A549 (cell line): Measurements from ENCODE around the gene RBM11. TPM values are rescaled to one million over a fixed set of nuclear protein-coding genes. Genes with fewer than 3 reads are reported as not detected.

Experiments
- ATAC-seq, 2 experiments: fragments of 200-7000 bp in 1 of 2; fragments of >200 bp in 1 of 2; cut with Nextera tagmentation in 1 of 2; cut with Tn5 transposase in 1 of 2; 3 replicates each; pipeline versions ENCODE4 v1.8.0 to v1.9.1; 2018 to 2020; ENCODE audit warnings: mild to moderate bottlenecking in 1 of 2, moderate library complexity in 1 of 2
- CTCF ChIA-PET: fragments of 300-600 bp; sonication (Branson Sonifier 250); formaldehyde crosslinking; extraction: SDS; loops from one replicate; lab custom pipeline; 2021; ENCODE audit warnings: antibody characterized with exemption, inconsistent platforms; lab: Yijun Ruan, JAX
- POLR2A ChIA-PET: fragments of 350-600 bp; formaldehyde crosslinking; extraction: SDS; loops from one replicate; lab custom pipeline; 2021; ENCODE audit warnings: antibody characterized with exemption, inconsistent platforms; lab: Yijun Ruan, JAX
- DNase-seq, 2 experiments: peaks; one replicate each; pipeline versions ENCODE4 v3.0.0 to v3.0.0-alpha.2; 2011 to 2016; ENCODE audit warnings: low read depth in 1 of 2, low spot score in 1 of 2
- FAIRE-seq: peaks from 2 replicates; lab custom pipeline; 2011; peaks lifted over from hg19 to GRCh38; lab: Jason Lieb, UNC
- H3K27ac ChIP-seq, 2 experiments: fragments of >200 bp; sonication (Bioruptor Twin); formaldehyde crosslinking; 3 replicates each; pipeline ENCODE4 v1.5.1; 2016 to 2017
- H3K4me1 ChIP-seq: fragments of >200 bp; sonication (Bioruptor Twin); formaldehyde crosslinking; 3 replicates; pipeline ENCODE4 v1.6.1; 2016
- H3K4me2 ChIP-seq: fragments of >200 bp; sonication (Bioruptor Twin); formaldehyde crosslinking; 3 replicates; pipeline ENCODE4 v1.6.1; 2016
- H3K4me3 ChIP-seq: fragments of >200 bp; sonication (Bioruptor Twin); formaldehyde crosslinking; 3 replicates; pipeline ENCODE4 v1.5.1; 2016
- H3K9me3 ChIP-seq: fragments of >200 bp; sonication (Bioruptor Twin); formaldehyde crosslinking; 3 replicates; pipeline ENCODE4 v1.6.1; 2016
- CEBPB ChIP-seq, 2 experiments: fragments of >200 bp in 1 of 2; sonication (Bioruptor Twin) in 1 of 2; formaldehyde crosslinking in 1 of 2; IDR thresholded peaks; 2 replicates each; pipeline ENCODE4 v1.6.1; 2012 to 2016
- CHD2 ChIP-seq: fragments of 150-350 bp; IDR thresholded peaks from 2 replicates; pipeline ENCODE4 v1.6.1; 2014; ENCODE audit warnings: low read length; ENCODE audit not compliant: partially characterized antibody
- CHD4 ChIP-seq: fragments of 200-600 bp; sonication (generic); IDR thresholded peaks from 2 replicates; pipeline ENCODE4 v1.6.1; 2016; ENCODE audit warnings: antibody characterized with exemption, mild to moderate bottlenecking, borderline replicate concordance
- EHF ChIP-seq: fragments of 250-450 bp; sonication (Bioruptor Pico); IDR thresholded peaks from 2 replicates; pipeline ENCODE4 v1.5.0; 2020; ENCODE audit warnings: mild to moderate bottlenecking
- EHMT2 ChIP-seq: fragments of 200-600 bp; sonication (generic); IDR thresholded peaks from 2 replicates; pipeline ENCODE4 v1.6.1; 2016; ENCODE audit warnings: antibody characterized with exemption, low read depth, mild to moderate bottlenecking, moderate library complexity
- EP300 ChIP-seq, 2 experiments: fragments of >200 bp; sonication (Bioruptor Twin); formaldehyde crosslinking; IDR thresholded peaks; 2 replicates in 1 of 2; 3 replicates in 1 of 2; pipeline ENCODE4 v1.6.1; 2016 to 2017
- FOSL2 ChIP-seq, 2 experiments: fragments of 450-650 bp in 1 of 2; fragments of >200 bp in 1 of 2; sonication (Bioruptor Twin) in 1 of 2; formaldehyde crosslinking; IDR thresholded peaks; 2 replicates each; pipeline versions ENCODE4 v1.5.0 to v1.6.1; 2016 to 2020; ENCODE audit warnings: mild to moderate bottlenecking in 1 of 2, moderate library complexity in 1 of 2
- FOXS1 ChIP-seq: fragments of 250-450 bp; sonication (Bioruptor Pico); IDR thresholded peaks from 2 replicates; pipeline ENCODE4 v1.5.0; 2020; ENCODE audit warnings: mild to moderate bottlenecking, moderate library complexity
- GATA3 ChIP-seq: IDR thresholded peaks from 2 replicates; pipeline ENCODE4 v1.6.1; 2012; ENCODE audit warnings: borderline replicate concordance
- HDAC2 ChIP-seq: fragments of 200-600 bp; sonication (generic); IDR thresholded peaks from 2 replicates; pipeline ENCODE4 v1.6.1; 2016
- HEYL ChIP-seq: fragments of 250-450 bp; sonication (Bioruptor Pico); IDR thresholded peaks from 2 replicates; pipeline ENCODE4 v1.8.0; 2021; ENCODE audit warnings: mild to moderate bottlenecking, moderate library complexity
- JUN ChIP-seq, 2 experiments: fragments of >200 bp; sonication (Bioruptor Twin); formaldehyde crosslinking; IDR thresholded peaks; 2 replicates in 1 of 2; 3 replicates in 1 of 2; pipeline ENCODE4 v1.6.1; 2016 to 2017
- KDM1A ChIP-seq: fragments of 200-600 bp; sonication (generic); IDR thresholded peaks from 2 replicates; pipeline ENCODE4 v1.6.1; 2016; ENCODE audit warnings: low read depth, mild to moderate bottlenecking
- MAFK ChIP-seq: fragments of 450-650 bp; IDR thresholded peaks from 2 replicates; pipeline ENCODE4 v1.6.1; 2014; ENCODE audit not compliant: partially characterized antibody
- MAZ ChIP-seq: fragments of 150-350 bp; IDR thresholded peaks from 2 replicates; pipeline ENCODE4 v1.6.1; 2014; ENCODE audit warnings: antibody characterized with exemption, low read depth, low read length, borderline replicate concordance
- MYC ChIP-seq: IDR thresholded peaks from 2 replicates; pipeline ENCODE4 v1.6.1; 2012; ENCODE audit warnings: mild to moderate bottlenecking, inconsistent platforms, low read length, improper control_type of control experiment, borderline replicate concordance
- NPAS2 ChIP-seq: fragments of 250-450 bp; sonication (Bioruptor Pico); IDR thresholded peaks from 2 replicates; pipeline ENCODE4 v1.8.0; 2022; ENCODE audit warnings: mild to moderate bottlenecking, moderate library complexity, borderline replicate concordance
- POLR2AphosphoS2 ChIP-seq: conservative IDR thresholded peaks from 2 replicates; pipeline ENCODE4 v1.6.1; 2012; ENCODE audit warnings: low read length, improper control_type of control experiment, inconsistent platforms
- RAD21 ChIP-seq, 2 experiments: fragments of >200 bp in 1 of 2; sonication (Bioruptor Twin) in 1 of 2; formaldehyde crosslinking in 1 of 2; IDR thresholded peaks in 1 of 2; conservative IDR thresholded peaks in 1 of 2; 2 replicates in 1 of 2; 3 replicates in 1 of 2; pipeline ENCODE4 v1.6.1; 2012 to 2018; ENCODE audit warnings: inconsistent platforms in 1 of 2
- RFX5 ChIP-seq: fragments of 450-650 bp; IDR thresholded peaks from 2 replicates; pipeline ENCODE4 v1.7.1; 2014; ENCODE audit warnings: antibody characterized with exemption, mild to moderate bottlenecking, moderate library complexity
- RNF2 ChIP-seq: fragments of 200-600 bp; sonication (generic); IDR thresholded peaks from 2 replicates; pipeline ENCODE4 v1.6.1; 2016; ENCODE audit warnings: low read depth, mild to moderate bottlenecking, antibody characterized with exemption, moderate library complexity, borderline replicate concordance
- SREBF2 ChIP-seq: fragments of 450-650 bp; IDR thresholded peaks from 2 replicates; pipeline ENCODE4 v1.6.1; 2014; ENCODE audit warnings: mild to moderate bottlenecking, moderate library complexity
- ZC3H11A ChIP-seq: fragments of 450-650 bp; IDR thresholded peaks from 2 replicates; pipeline ENCODE4 v1.6.1; 2014; ENCODE audit warnings: antibody characterized with exemption, mild to moderate bottlenecking
- ZNF302 ChIP-seq: fragments of 250-450 bp; sonication (Bioruptor Pico); IDR thresholded peaks from 2 replicates; pipeline ENCODE4 v1.9.0; 2021; ENCODE audit warnings: inconsistent platforms, mild to moderate bottlenecking, moderate library complexity
- ZSCAN20 ChIP-seq: fragments of 250-450 bp; sonication (Bioruptor Pico); IDR thresholded peaks from 2 replicates; pipeline ENCODE4 v1.8.0; 2022; ENCODE audit warnings: mild to moderate bottlenecking, moderate library complexity
- WGBS: methylation state at CpG from one replicate; pipeline ENCODE4 v1.1.6; 2017; ENCODE audit errors: missing lambda C conversion rate; 5-methylcytosine and 5-hydroxymethylcytosine counted together
- polyA plus RNA-seq, 4 experiments: library from polyadenylated mRNA; depleted of rRNA in 3 of 4; stranded (reverse); fragments of >200 nt; fragmentation: RNase III in 1 of 4; extraction: RNeasy Plus Mini Kit Qiagen cat#74134 plus additional on column Dnase treatment in 1 of 4; gene quantifications; 2 replicates in 3 of 4; 3 replicates in 1 of 4; pipeline ENCODE4 v1.2.3, GENCODE V29; 2011 to 2017
- TF ChIP-seq, protein P1 (sequence below): fragments of 250-450 bp; sonication (Bioruptor Pico); IDR thresholded peaks from 2 replicates; pipeline ENCODE4 v1.5.0; 2020; ENCODE audit warnings: low read depth, mild to moderate bottlenecking, moderate library complexity
- TF ChIP-seq, protein P2 (sequence below): IDR thresholded peaks from 2 replicates; pipeline ENCODE4 v1.6.1; 2012; ENCODE audit warnings: low read depth, borderline replicate concordance
- TF ChIP-seq, protein P3 (sequence below): fragments of 450-650 bp; IDR thresholded peaks from 2 replicates; pipeline ENCODE4 v1.6.1; 2014; ENCODE audit warnings: antibody characterized with exemption

RBM11 gene
- polyA plus RNA-seq, 2 of the 4 experiments (the other 2 are of a cell fraction), result 0.19 TPM; not detected in 1

DNA sequence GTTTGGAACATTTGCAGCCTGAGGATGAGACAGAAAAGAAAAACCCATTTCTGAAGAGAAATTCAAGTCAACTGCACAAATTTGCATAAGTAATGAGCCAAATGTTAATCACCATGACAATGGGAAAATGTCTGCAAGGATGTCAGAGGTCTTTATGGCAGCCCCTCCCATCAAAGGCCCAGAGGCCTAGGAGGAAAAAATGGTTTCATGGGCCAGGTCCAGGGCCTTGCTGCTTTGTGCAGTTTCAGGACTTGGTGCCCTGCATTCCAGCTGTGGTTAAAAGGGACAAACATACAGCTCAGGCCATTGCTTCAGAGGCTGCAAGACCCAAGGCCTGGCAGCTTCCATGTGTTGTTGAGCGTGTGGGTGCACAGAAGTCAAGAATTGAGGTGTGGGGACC is 13.4 kb downstream of the RBM11 start:
- FAIRE-seq (no peak), ATAC-seq (no peak), DNase-seq (no peak)
- no peaks in the 10 kb centered on the region for H3K4me1 ChIP-seq
- no peak overlapping the region for H3K4me2 ChIP-seq
- H3K4me3 ChIP-seq, result no peak overlapping the region
- no peak overlapping the region for H3K27ac ChIP-seq
- H3K9me3 ChIP-seq, result no peaks in the 10 kb centered on the region
- CTCF ChIA-PET, result no interaction called here
- no peak for TF ChIP-seq RAD21 (conservative IDR thresholded peaks at IDR 0.05 in 1 of 2, IDR thresholded peaks at IDR 0.05 in 1 of 2)
- TF ChIP-seq ZNF302 (CRISPR knock-in tag), result no peak
- TF ChIP-seq EP300 (IDR thresholded peaks at IDR 0.05), result no peak
- no peak for TF ChIP-seq CHD2
- TF ChIP-seq POLR2AphosphoS2, result no peak
- no peak for TF ChIP-seq HEYL (CRISPR knock-in tag)
- TF ChIP-seq RNF2, result no peak
- no peak for TF ChIP-seq RFX5
- TF ChIP-seq JUN (IDR thresholded peaks at IDR 0.05), result no peak
- TF ChIP-seq, protein P1, sequence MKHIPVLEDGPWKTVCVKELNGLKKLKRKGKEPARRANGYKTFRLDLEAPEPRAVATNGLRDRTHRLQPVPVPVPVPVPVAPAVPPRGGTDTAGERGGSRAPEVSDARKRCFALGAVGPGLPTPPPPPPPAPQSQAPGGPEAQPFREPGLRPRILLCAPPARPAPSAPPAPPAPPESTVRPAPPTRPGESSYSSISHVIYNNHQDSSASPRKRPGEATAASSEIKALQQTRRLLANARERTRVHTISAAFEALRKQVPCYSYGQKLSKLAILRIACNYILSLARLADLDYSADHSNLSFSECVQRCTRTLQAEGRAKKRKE (CRISPR knock-in tag), result no peak
- 9% methylated on average over 1 of the region's 1 CpG for WGBS
- POLR2A ChIA-PET, result no interaction called here

DNA sequence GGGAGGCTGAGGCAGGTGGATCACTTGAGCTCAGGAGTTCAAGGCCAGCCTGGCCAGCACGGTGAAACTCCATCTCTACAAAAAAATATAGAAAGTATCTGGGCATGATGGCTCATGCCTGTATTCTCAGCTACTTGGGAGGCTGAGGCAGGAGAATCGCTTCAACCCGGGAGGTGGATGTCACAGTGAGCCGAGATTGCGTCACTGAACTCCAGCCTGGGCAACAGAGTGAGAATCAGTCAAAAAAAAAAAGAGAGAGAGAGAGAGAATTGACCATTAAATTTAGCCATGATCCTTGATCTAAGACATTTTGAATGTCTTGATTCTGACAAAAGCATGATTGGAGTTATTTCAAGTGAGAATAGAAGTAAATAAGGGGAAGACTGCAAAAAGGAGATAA is 19.1 kb downstream of the RBM11 start:
- FAIRE-seq (no peak), DNase-seq (no peak), ATAC-seq (no peak)
- TF ChIP-seq CHD2 (no peak), EP300 (IDR thresholded peaks at IDR 0.05) (no peak), ZC3H11A (no peak)
- CTCF ChIA-PET, result no interaction called here
- H3K4me1 ChIP-seq, result no peaks in the 10 kb centered on the region
- no peak overlapping the region for H3K4me3 ChIP-seq
- H3K27ac ChIP-seq, result no peak overlapping the region
- 0% methylated on average over 4 of the region's 5 CpGs for WGBS
- POLR2A ChIA-PET, result no interaction called here
- H3K9me3 ChIP-seq, result no peaks in the 10 kb centered on the region
- no peak overlapping the region for H3K4me2 ChIP-seq

DNA sequence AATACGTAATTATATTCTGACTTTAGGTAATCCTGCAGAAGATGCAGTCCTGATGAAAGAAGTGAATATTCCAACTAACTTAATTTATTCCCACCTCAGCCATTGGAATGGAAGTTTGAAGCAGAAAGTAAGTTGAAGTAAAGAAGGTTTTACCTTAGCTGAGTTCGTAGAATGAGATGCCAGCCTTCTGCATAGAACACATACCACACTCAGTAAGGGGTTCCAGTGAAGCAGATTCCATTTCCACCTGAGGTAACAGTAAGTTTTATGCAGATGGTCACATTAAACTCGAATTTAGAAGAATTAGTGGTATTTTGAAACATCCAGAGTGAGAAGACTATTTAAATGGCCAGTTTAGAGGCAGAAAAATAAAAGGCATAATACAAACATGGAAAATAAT is 20.2 kb downstream of the RBM11 start:
- WGBS, result 5% methylated on average over 3 of the region's 3 CpGs
- ChIA-PET CTCF (no interaction called here), POLR2A (no interaction called here)
- Histone ChIP-seq H3K4me3 (no peak overlapping the region), H3K27ac (no peak overlapping the region), H3K4me1 (no peaks in the 10 kb centered on the region), H3K9me3 (no peaks in the 10 kb centered on the region), H3K4me2 (no peak overlapping the region)
- no peak for FAIRE-seq
- TF ChIP-seq SREBF2 (no peak), FOXS1 (no peak), ZC3H11A (no peak), MYC (no peak), RFX5 (no peak), CHD4 (no peak)
- ATAC-seq, result no peak
- DNase-seq, result no peak

DNA sequence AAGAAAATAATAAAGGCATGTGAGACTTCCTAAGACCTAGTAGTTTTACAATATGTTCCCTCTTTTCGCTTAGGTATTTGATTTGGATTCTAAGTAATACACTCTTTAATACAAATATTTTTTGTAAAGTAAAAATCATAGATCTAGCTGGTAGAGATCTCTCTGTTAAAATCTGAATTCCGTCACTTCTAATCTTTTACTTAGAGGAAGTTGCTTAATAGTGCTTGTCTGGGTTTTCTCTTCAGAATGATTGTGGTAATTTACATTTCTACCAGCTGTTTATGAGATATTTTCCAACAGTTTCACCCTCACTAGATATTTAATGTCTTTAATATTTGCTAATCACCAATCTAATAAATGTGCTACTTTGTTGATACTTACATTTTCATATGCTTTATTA is 23.3 kb downstream of the RBM11 start:
- no peak for FAIRE-seq
- ChIA-PET POLR2A (no interaction called here), CTCF (no interaction called here)
- H3K27ac ChIP-seq, result no peak overlapping the region
- ATAC-seq, result no peak
- no peak overlapping the region for H3K4me3 ChIP-seq
- H3K4me1 ChIP-seq, result no peaks in the 10 kb centered on the region
- 58% methylated on average over 2 of the region's 2 CpGs for WGBS
- no peak overlapping the region for H3K4me2 ChIP-seq
- TF ChIP-seq FOSL2 (IDR thresholded peaks at IDR 0.05) (no peak), FOSL2 (CRISPR knock-in tag; IDR thresholded peaks at IDR 0.05) (no peak), ZSCAN20 (no peak), MAZ (no peak), EP300 (IDR thresholded peaks at IDR 0.05) (no peak), HDAC2 (no peak), KDM1A (no peak), GATA3 (no peak), EHMT2 (no peak), MAFK (no peak), MYC (no peak), NPAS2 (CRISPR knock-in tag) (no peak), CEBPB (IDR thresholded peaks at IDR 0.05) (no peak), RNF2 (no peak), EHF (CRISPR knock-in tag) (no peak)
- TF ChIP-seq, protein P2, sequence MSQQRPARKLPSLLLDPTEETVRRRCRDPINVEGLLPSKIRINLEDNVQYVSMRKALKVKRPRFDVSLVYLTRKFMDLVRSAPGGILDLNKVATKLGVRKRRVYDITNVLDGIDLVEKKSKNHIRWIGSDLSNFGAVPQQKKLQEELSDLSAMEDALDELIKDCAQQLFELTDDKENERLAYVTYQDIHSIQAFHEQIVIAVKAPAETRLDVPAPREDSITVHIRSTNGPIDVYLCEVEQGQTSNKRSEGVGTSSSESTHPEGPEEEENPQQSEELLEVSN, result no peak
- TF ChIP-seq, protein P1 (CRISPR knock-in tag), result no peak
- TF ChIP-seq, protein P3, sequence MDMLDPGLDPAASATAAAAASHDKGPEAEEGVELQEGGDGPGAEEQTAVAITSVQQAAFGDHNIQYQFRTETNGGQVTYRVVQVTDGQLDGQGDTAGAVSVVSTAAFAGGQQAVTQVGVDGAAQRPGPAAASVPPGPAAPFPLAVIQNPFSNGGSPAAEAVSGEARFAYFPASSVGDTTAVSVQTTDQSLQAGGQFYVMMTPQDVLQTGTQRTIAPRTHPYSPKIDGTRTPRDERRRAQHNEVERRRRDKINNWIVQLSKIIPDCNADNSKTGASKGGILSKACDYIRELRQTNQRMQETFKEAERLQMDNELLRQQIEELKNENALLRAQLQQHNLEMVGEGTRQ, result no peak
- H3K9me3 ChIP-seq, result no peaks in the 10 kb centered on the region
- no peak for DNase-seq
